Measurements from ENCODE around the gene ECM1. TPM values are rescaled to one million over a fixed set of nuclear protein-coding genes. Genes with fewer than 3 reads are reported as not detected.

ECM1 gene
- total and polyA plus RNA-seq, 2 of the 8 experiments (the other 6 are each of a cell fraction or from before 2014, with no cell fraction given), result 0.95 to 0.98 TPM

GRCh38 chr1:150514913-150515327 lies 7.0 kb downstream of the ECM1 start:
- H3K56ac ChIP-seq (replicated peaks; ENCODE audit: insufficient read length, low read depth, low read length), result peak overlapping the region; percentile 79
- POLR2A ChIA-PET (ENCODE audit: partially characterized antibody), result interaction anchor here (0.6 to 2.4 kb wide), 13 partner anchors 13 to 259 kb away, joined by 3 to 10 read pairs (median 4); partner anchors contain the start of genes ADAMTSL4, MCL1 and RPRD2
- TF ChIP-seq SRF (IDR thresholded peaks at IDR 0.05; ENCODE audit: low read depth, low read length) (no peak), CTBP2 (IDR thresholded peaks at IDR 0.05; ENCODE audit: borderline replicate concordance, insufficient read depth, insufficient read length, low read length) (no peak), BACH1 (IDR thresholded peaks at IDR 0.05; ENCODE audit: low read length) (no peak), HDAC6 (IDR thresholded peaks at IDR 0.05; ENCODE audit: low read depth, low read length) (no peak), RNF2 (IDR thresholded peaks at IDR 0.05; ENCODE audit: borderline replicate concordance, low read depth, low read length, missing control alignments, poor library complexity, severe bottlenecking) (no peak), CBX8 (IDR thresholded peaks at IDR 0.05; ENCODE audit: borderline replicate concordance, low read depth, low read length) (no peak), RAD21 (IDR thresholded peaks at IDR 0.05 in 1 of 2, conservative IDR thresholded peaks at IDR 0.05 in 1 of 2; ENCODE audit: low read depth in 2 of 2, low read length in 2 of 2) (no peak), ATF3 (IDR thresholded peaks at IDR 0.05; ENCODE audit: insufficient read depth, low read depth, low read length) (no peak), GTF2F1 (IDR thresholded peaks at IDR 0.05; ENCODE audit: borderline replicate concordance, low read depth, low read length) (no peak), BRCA1 (IDR thresholded peaks at IDR 0.05; ENCODE audit: low read depth, low read length) (no peak), E2F6 (IDR thresholded peaks at IDR 0.05) (no peak)

More at GRCh38 chr1:150514913-150515327, 7.0 kb downstream of the ECM1 start:
- no peaks in the 10 kb centered on the region for H3K9me3 ChIP-seq (ENCODE audit: insufficient read depth in 2 of 2, low read depth in 1 of 2, low read length in 1 of 2)
- peaks cover 5% of the 10 kb centered on the region for H3K23me2 ChIP-seq (ENCODE audit: low read depth, low read length)
- no peak overlapping the region for H3K27ac ChIP-seq (ENCODE audit: low read depth, low read length)
- H4K8ac ChIP-seq (ENCODE audit: extremely low read depth, insufficient read depth, low read length), result peak overlapping the region; percentile 45; the same call in 1 of the 2 replicates
- no peaks in the 10 kb centered on the region; a peak in 1 of 7 replicates for H3K27me3 ChIP-seq (replicated peaks in 1 of 4; ENCODE audit: control insufficient read depth in 3 of 4, extremely low read depth in 1 of 4, insufficient read depth in 3 of 4, low read length in 3 of 4)
- no peak for FAIRE-seq
- H3K4ac ChIP-seq (replicated peaks; ENCODE audit: insufficient read length, low read depth, low read length), result no peak overlapping the region
- no peaks in the 10 kb centered on the region for H3K79me1 ChIP-seq (ENCODE audit: low read depth, low read length)
- no peak overlapping the region for H3K14ac ChIP-seq (ENCODE audit: insufficient read length)
- peak overlapping the region; percentile 86 for H2AFZ ChIP-seq (ENCODE audit: low read length)
- no peak overlapping the region for H3K23ac ChIP-seq (ENCODE audit: insufficient read length)
- H4K91ac ChIP-seq (replicated peaks; ENCODE audit: insufficient read length, low read length), result no peak overlapping the region
- H2BK20ac ChIP-seq (ENCODE audit: low read length), result no peak overlapping the region
- H3K36me3 ChIP-seq (ENCODE audit: control insufficient read depth in 2 of 4, insufficient read depth in 4 of 4, low read length in 3 of 4), result no peaks in the 10 kb centered on the region
- H3K4me2 ChIP-seq (ENCODE audit: insufficient read depth in 1 of 2, low read depth in 2 of 2, low read length in 2 of 2), result peak overlapping the region; percentile 88 to 91
- no peak overlapping the region for H4K5ac ChIP-seq (ENCODE audit: insufficient read length, low read depth, low read length)
- CTCF ChIA-PET (ENCODE audit: partially characterized antibody), result interaction anchor here (1.4 to 22.4 kb wide), 5 partner anchors 11 to 45 kb away, joined by 3 to 253 read pairs (median 4); no protein-coding TSS in a partner anchor
- H3K79me2 ChIP-seq (ENCODE audit: control insufficient read depth in 1 of 2, insufficient read depth in 2 of 2, low read length in 2 of 2), result no peaks in the 10 kb centered on the region
- no peaks in the 10 kb centered on the region for H4K20me1 ChIP-seq (replicated peaks in 1 of 2; ENCODE audit: control insufficient read depth in 1 of 2, insufficient read depth in 2 of 2, low read length in 2 of 2)
- H3K9ac ChIP-seq (replicated peaks in 1 of 4; ENCODE audit: extremely low read depth in 1 of 4, low read depth in 3 of 4, low read length in 3 of 4), result peak overlapping the region in 3 of 4 experiments; percentile 48 to 73 (median 55); a peak in 6 of 7 replicates
- peak overlapping the region; percentile 100; the same call in 1 of the 2 replicates for H2BK15ac ChIP-seq (ENCODE audit: low read length)
- no peak overlapping the region for H2AK5ac ChIP-seq (ENCODE audit: low read depth, low read length)
- peak overlapping the region; percentile 72 to 91 (median 82) for H3K4me3 ChIP-seq (ENCODE audit: extremely low read depth in 1 of 4, insufficient read depth in 2 of 4, low read depth in 3 of 4, low read length in 4 of 4)
- no peak for DNase-seq (ENCODE audit: low read depth in 1 of 2, low spot score in 2 of 2)
- H2BK5ac ChIP-seq (ENCODE audit: low read depth, low read length), result no peak overlapping the region
- peak overlapping the region; percentile 72; the same call in 1 of the 2 replicates for H3K18ac ChIP-seq (ENCODE audit: extremely low read depth, low read length)
- H3K4me1 ChIP-seq (replicated peaks in 1 of 4; ENCODE audit: control insufficient read depth in 3 of 4, insufficient read depth in 4 of 4, low read length in 3 of 4), result peaks cover 0 to 4% (median 3%) of the 10 kb centered on the region in 4 experiments; a peak in 5 of 7 replicates
- peak overlapping the region; percentile 55; the same call in 1 of the 2 replicates for H2BK12ac ChIP-seq (ENCODE audit: low read depth, low read length)
- 44% methylated on average over 21 of the region's 21 CpGs; no CpG with 5 or more reads in 1 of the 2 experiments for WGBS, 2 experiments (ENCODE audit: extremely low coverage in 1 of 2, insufficient coverage in 1 of 2, insufficient read length in 1 of 2, insufficient replicate concordance in 2 of 2, low coverage in 1 of 2, low lambda C conversion rate in 2 of 2, missing lambda C conversion rate in 1 of 2)
- H2BK120ac ChIP-seq (replicated peaks; ENCODE audit: low read depth, low read length), result no peak overlapping the region
